ENCODE data around the gene KPNA1.

Gene KPNA1

DNA sequence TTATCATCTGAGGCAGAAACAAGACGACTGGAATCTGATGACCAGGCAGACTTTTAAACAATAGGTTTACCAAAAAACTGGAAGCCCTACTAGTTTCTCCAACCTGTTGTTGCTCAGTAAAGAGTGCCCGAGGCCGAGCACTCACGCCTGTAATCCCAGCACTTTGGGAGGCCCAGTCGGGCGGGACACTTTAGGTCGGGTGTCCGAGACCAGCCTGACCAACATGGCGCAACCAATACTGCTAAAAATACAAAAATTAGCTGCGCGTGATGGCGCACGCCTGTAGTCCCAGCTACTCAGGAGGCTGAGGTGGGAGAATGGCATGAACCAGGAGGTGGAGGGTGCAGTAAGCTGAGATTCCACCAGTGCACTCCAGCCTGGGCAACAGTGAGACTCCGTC, 97.8 kb downstream of the KPNA1 start:
- peak overlapping the region; percentile 83 for H3K4me3 ChIP-seq (ENCODE audit: low read depth, low read length)
- H3K4me1 ChIP-seq (ENCODE audit: control insufficient read depth, insufficient read depth, low read length, unreplicated experiment): peaks cover 16% of the 10 kb centered on the region
- peaks cover 42% of the 10 kb centered on the region for H3K79me2 ChIP-seq (ENCODE audit: control insufficient read depth, insufficient read depth, low read length, unreplicated experiment)
- no peak overlapping the region for H3K27ac ChIP-seq (ENCODE audit: low read depth, low read length)
- 0 out of 2 replicates have a peak, but pooled peaks cover 4% of the 10 kb centered on the region for H3K36me3 ChIP-seq (ENCODE audit: insufficient read depth, low read length)
- no peak overlapping the region for H2AFZ ChIP-seq (ENCODE audit: low read length, unreplicated experiment)
- no peaks in the 10 kb centered on the region for H3K27me3 ChIP-seq (ENCODE audit: insufficient read depth, low read length)

GRCh38 chr3:122415762-122416654, 98.7 kb downstream of the KPNA1 start, which contains the start of gene WDR5B:
WDR5B (minus strand) TSS chr3:122416062; CDS start chr3:122415528, 534 bp downstream.
- Histone ChIP-seq H3K4me1 (ENCODE audit: control insufficient read depth, insufficient read depth, low read length, unreplicated experiment) (peaks cover 16% of the 10 kb centered on the region), H3K36me3 (ENCODE audit: insufficient read depth, low read length) (0 out of 2 replicates have a peak, but pooled peaks cover under 1% of the 10 kb centered on the region), H2AFZ (ENCODE audit: low read length, unreplicated experiment) (peak within 1 kb of the TSS; percentile 84), H3K27ac (ENCODE audit: low read depth, low read length) (peak within 1 kb of the TSS; percentile 46), H3K27me3 (ENCODE audit: insufficient read depth, low read length) (no peaks in the 10 kb centered on the region), H3K4me3 (ENCODE audit: low read depth, low read length) (peak within 1 kb of the TSS; percentile 83), H3K79me2 (ENCODE audit: control insufficient read depth, insufficient read depth, low read length, unreplicated experiment) (peaks cover 42% of the 10 kb centered on the region)

DNA sequence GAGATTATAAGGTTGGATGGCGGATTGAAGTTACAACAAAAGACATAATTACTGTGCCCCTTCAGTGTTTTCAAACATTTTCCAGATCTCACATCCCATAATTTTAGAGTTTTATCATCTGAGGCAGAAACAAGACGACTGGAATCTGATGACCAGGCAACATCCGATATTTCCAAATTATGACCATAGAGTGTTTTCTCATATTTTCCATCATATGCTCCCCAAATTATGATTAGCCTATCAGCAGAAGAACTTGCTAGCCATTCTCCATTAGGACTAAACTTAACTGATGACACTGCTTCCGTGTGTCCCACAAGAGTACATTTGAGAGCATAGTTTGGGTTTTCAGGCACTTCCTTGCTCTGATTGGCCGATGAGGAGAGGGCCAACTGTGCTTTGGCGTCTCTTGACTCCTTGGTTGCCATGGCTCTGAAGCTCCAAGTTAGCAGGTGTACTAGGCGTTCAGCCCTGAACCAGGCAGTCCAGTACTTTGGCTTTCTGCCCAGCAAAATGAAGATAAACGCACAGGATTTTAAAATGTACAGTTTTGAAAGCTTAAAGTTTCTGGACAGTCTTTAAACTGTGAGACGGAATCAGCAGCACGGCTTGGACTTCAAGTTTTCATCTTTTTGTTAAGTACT, 99.5 kb downstream of the KPNA1 start:
- H2AFZ ChIP-seq (ENCODE audit: low read length, unreplicated experiment): peak overlapping the region; percentile 84
- H3K36me3 ChIP-seq (ENCODE audit: insufficient read depth, low read length): peaks cover 5% of the 10 kb centered on the region; the same call in 1 of the 2 replicates
- peaks cover 42% of the 10 kb centered on the region for H3K79me2 ChIP-seq (ENCODE audit: control insufficient read depth, insufficient read depth, low read length, unreplicated experiment)
- peak overlapping the region; percentile 46 for H3K27ac ChIP-seq (ENCODE audit: low read depth, low read length)
- peaks cover 16% of the 10 kb centered on the region for H3K4me1 ChIP-seq (ENCODE audit: control insufficient read depth, insufficient read depth, low read length, unreplicated experiment)
- H3K4me3 ChIP-seq (ENCODE audit: low read depth, low read length): peak overlapping the region; percentile 83
- H3K27me3 ChIP-seq (ENCODE audit: insufficient read depth, low read length): no peaks in the 10 kb centered on the region

DNA sequence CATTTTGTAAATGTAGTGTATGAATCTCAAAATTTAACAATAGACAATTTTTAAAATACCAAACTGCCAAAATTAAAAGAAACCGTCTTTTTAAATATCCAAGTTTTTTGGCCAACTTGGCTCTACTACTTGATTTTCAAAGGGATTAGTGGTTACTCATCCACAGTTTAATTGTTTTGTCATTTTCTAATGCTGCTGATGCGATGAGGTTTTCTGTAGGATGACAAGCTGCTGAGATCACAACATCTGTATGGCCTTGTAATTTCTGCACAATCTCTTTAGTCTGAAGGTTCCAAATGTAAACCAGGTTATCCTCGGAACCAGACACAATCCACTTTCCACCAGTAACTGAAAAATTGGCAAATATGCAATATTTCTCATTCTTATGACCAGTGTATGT, 100.3 kb downstream of the KPNA1 start:
- Histone ChIP-seq H3K27ac (ENCODE audit: low read depth, low read length) (no peak overlapping the region), H3K27me3 (ENCODE audit: insufficient read depth, low read length) (no peaks in the 10 kb centered on the region), H3K79me2 (ENCODE audit: control insufficient read depth, insufficient read depth, low read length, unreplicated experiment) (peaks cover 42% of the 10 kb centered on the region)

GRCh38 chr3:122410639-122411038, 104.1 kb downstream of the KPNA1 start:
- H2AFZ ChIP-seq (ENCODE audit: low read length, unreplicated experiment): no peak overlapping the region
- H3K27ac ChIP-seq (ENCODE audit: low read depth, low read length): no peak overlapping the region
- no peak overlapping the region for H3K4me3 ChIP-seq (ENCODE audit: low read depth, low read length)
- no peaks in the 10 kb centered on the region for H3K27me3 ChIP-seq (ENCODE audit: insufficient read depth, low read length)
- peaks cover 16% of the 10 kb centered on the region for H3K4me1 ChIP-seq (ENCODE audit: control insufficient read depth, insufficient read depth, low read length, unreplicated experiment)
- peaks cover 29% of the 10 kb centered on the region for H3K36me3 ChIP-seq (ENCODE audit: insufficient read depth, low read length)
- H3K79me2 ChIP-seq (ENCODE audit: control insufficient read depth, insufficient read depth, low read length, unreplicated experiment): peaks cover 21% of the 10 kb centered on the region

More for the DNA sequence above, 100.3 kb downstream of the KPNA1 start:
- Histone ChIP-seq H3K36me3 (ENCODE audit: insufficient read depth, low read length) (peaks cover 12% of the 10 kb centered on the region), H2AFZ (ENCODE audit: low read length, unreplicated experiment) (no peak overlapping the region), H3K4me1 (ENCODE audit: control insufficient read depth, insufficient read depth, low read length, unreplicated experiment) (peaks cover 16% of the 10 kb centered on the region), H3K4me3 (ENCODE audit: low read depth, low read length) (peak overlapping the region; percentile 83)

DNA sequence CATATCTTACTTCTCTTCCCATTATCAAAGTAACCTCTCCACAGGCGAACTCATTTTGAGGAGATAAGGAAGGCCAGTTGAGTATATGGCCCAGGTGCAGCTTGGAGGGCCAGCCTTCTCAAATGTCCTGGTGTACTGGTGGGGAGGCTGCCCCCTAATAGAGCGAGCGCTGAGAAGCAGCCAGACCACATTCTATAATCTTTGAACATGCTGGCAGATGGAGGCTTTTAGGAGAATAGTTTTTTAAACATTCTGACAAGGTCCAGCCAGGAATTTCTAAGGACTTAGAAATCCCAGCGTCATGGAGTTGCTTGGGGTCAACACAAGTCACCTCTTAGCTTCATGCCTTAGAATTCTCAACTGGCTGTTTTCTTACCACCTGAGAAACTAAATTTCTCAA, 104.6 kb downstream of the KPNA1 start:
- H3K27me3 ChIP-seq (ENCODE audit: insufficient read depth, low read length): no peaks in the 10 kb centered on the region
- no peak overlapping the region for H2AFZ ChIP-seq (ENCODE audit: low read length, unreplicated experiment)
- H3K36me3 ChIP-seq (ENCODE audit: insufficient read depth, low read length): peaks cover 29% of the 10 kb centered on the region
- H3K4me3 ChIP-seq (ENCODE audit: low read depth, low read length): no peak overlapping the region
- H3K27ac ChIP-seq (ENCODE audit: low read depth, low read length): no peak overlapping the region
- H3K79me2 ChIP-seq (ENCODE audit: control insufficient read depth, insufficient read depth, low read length, unreplicated experiment): peaks cover 18% of the 10 kb centered on the region
- H3K4me1 ChIP-seq (ENCODE audit: control insufficient read depth, insufficient read depth, low read length, unreplicated experiment): peaks cover 15% of the 10 kb centered on the region

- Histone ChIP-seq H3K27ac (ENCODE audit: low read depth, low read length) (no peak overlapping the region), H3K79me2 (ENCODE audit: control insufficient read depth, insufficient read depth, low read length, unreplicated experiment) (peaks cover 11% of the 10 kb centered on the region), H2AFZ (ENCODE audit: low read length, unreplicated experiment) (no peak overlapping the region), H3K27me3 (ENCODE audit: insufficient read depth, low read length) (no peaks in the 10 kb centered on the region), H3K36me3 (ENCODE audit: insufficient read depth, low read length) (peaks cover 29% of the 10 kb centered on the region), H3K4me1 (ENCODE audit: control insufficient read depth, insufficient read depth, low read length, unreplicated experiment) (peaks cover 9% of the 10 kb centered on the region), H3K4me3 (ENCODE audit: low read depth, low read length) (no peak overlapping the region)
These were observed 105.3 kb downstream of the KPNA1 start for GRCh38 chr3:122409446-122409845.

GRCh38 chr3:122407946-122408345, 106.8 kb downstream of the KPNA1 start:
- Histone ChIP-seq H3K4me1 (ENCODE audit: control insufficient read depth, insufficient read depth, low read length, unreplicated experiment) (no peaks in the 10 kb centered on the region), H2AFZ (ENCODE audit: low read length, unreplicated experiment) (no peak overlapping the region), H3K27me3 (ENCODE audit: insufficient read depth, low read length) (no peaks in the 10 kb centered on the region), H3K4me3 (ENCODE audit: low read depth, low read length) (no peak overlapping the region), H3K79me2 (ENCODE audit: control insufficient read depth, insufficient read depth, low read length, unreplicated experiment) (peaks cover 2% of the 10 kb centered on the region), H3K27ac (ENCODE audit: low read depth, low read length) (no peak overlapping the region), H3K36me3 (ENCODE audit: insufficient read depth, low read length) (peaks cover 29% of the 10 kb centered on the region)

- no peak overlapping the region for H2AFZ ChIP-seq (ENCODE audit: low read length, unreplicated experiment)
- H3K4me3 ChIP-seq (ENCODE audit: low read depth, low read length): no peak overlapping the region
- H3K27ac ChIP-seq (ENCODE audit: low read depth, low read length): no peak overlapping the region
- no peaks in the 10 kb centered on the region for H3K27me3 ChIP-seq (ENCODE audit: insufficient read depth, low read length)
- peaks cover 29% of the 10 kb centered on the region for H3K36me3 ChIP-seq (ENCODE audit: insufficient read depth, low read length)
- peaks cover 1% of the 10 kb centered on the region for H3K79me2 ChIP-seq (ENCODE audit: control insufficient read depth, insufficient read depth, low read length, unreplicated experiment)
- no peaks in the 10 kb centered on the region for H3K4me1 ChIP-seq (ENCODE audit: control insufficient read depth, insufficient read depth, low read length, unreplicated experiment)
These were observed 108.5 kb downstream of the KPNA1 start for GRCh38 chr3:122406198-122406597.

- Histone ChIP-seq H3K27me3 (ENCODE audit: insufficient read depth, low read length) (no peaks in the 10 kb centered on the region), H2AFZ (ENCODE audit: low read length, unreplicated experiment) (no peak overlapping the region), H3K4me1 (ENCODE audit: control insufficient read depth, insufficient read depth, low read length, unreplicated experiment) (no peaks in the 10 kb centered on the region), H3K27ac (ENCODE audit: low read depth, low read length) (no peak overlapping the region), H3K4me3 (ENCODE audit: low read depth, low read length) (no peak overlapping the region), H3K79me2 (ENCODE audit: control insufficient read depth, insufficient read depth, low read length, unreplicated experiment) (peaks cover 2% of the 10 kb centered on the region), H3K36me3 (ENCODE audit: insufficient read depth, low read length) (peaks cover 23% of the 10 kb centered on the region)
These were observed 109.7 kb downstream of the KPNA1 start for GRCh38 chr3:122405015-122405414.
